Skin epidermis (tissue), 12 donors: ENCODE results near the gene MECR.
"Not testable (repeated sequence)": the region's sequence is repeated elsewhere in the genome, so short reads cannot be mapped to it uniquely, and the experiment has no call there.

ENCODE experiments used
- H3K27ac ChIP-seq, 21 experiments: fragments of 200-600 bp; sonication (generic) in 11 of 21; one replicate each; pipeline ENCODE4 v1.5.0; 2020; ENCODE audit warnings: mild to moderate bottlenecking in 3 of 21, inconsistent platforms in 2 of 21, moderate library complexity in 2 of 21
- H3K4me3 ChIP-seq, 7 experiments: fragments of 200-600 bp; sonication (generic) in 2 of 7; one replicate each; pipeline ENCODE4 v1.5.0; 2020; ENCODE audit warnings: inconsistent platforms in 2 of 7, mild to moderate bottlenecking in 2 of 7, moderate library complexity in 1 of 7

The MECR gene

DNA sequence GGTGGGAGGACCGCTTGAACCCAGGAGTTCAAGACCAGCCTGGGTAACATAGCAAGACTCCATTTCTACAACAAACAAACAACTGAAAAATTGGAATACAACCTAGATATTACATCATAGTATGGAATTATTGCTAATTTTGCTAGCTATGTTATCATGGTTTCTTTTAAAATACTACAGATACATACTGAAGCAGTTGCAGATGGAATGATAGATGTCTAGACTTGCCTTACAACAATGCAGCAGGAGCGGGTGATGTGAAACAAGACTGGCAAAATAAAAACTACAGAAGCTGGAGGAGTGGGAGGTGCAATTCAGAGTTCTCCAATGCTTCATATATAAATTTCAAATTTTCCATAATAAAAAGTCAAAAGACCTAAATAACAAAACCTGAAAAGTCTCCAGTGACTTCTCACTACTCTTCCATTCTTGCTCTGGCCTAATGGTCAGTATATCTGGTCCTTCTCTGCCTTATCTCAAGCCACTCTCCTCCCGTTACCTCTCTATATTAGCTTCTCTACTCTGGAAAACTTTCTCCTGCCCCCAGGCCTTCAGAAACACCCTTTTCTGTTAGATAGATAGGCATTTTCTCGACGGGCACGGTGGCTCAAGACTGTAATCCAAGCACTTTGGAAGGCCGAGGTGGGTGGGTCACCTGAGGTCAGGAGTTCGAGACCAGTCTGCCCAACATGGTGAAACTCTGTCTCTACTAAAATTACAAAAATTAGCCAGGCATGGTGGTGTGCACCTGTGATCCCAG is 78.5 kb downstream of the MECR start:
- no peak overlapping the region for H3K4me3 ChIP-seq
- H3K27ac ChIP-seq, result no peak overlapping the region

DNA sequence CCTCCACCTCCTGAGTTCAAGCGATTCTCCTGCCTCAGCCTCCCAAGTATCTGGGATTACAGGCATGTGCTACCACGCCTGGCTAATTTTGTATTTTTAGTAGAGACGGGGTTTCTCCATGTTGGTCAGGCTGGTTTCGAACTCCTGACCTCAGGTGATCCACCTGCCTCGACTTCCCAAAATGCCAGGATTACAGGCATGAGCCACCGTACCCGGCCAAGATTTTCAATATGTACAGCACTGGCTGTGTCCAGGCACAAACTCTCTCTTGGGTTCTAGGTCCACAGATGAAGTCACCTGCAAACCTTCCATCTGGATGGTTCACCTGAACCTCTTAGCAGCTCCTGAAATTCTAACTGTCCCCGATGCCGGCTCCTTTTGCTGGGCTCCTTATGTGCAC is 80.4 kb downstream of the MECR start:
- not testable (repeated sequence) for H3K4me3 ChIP-seq, H3K27ac ChIP-seq

DNA sequence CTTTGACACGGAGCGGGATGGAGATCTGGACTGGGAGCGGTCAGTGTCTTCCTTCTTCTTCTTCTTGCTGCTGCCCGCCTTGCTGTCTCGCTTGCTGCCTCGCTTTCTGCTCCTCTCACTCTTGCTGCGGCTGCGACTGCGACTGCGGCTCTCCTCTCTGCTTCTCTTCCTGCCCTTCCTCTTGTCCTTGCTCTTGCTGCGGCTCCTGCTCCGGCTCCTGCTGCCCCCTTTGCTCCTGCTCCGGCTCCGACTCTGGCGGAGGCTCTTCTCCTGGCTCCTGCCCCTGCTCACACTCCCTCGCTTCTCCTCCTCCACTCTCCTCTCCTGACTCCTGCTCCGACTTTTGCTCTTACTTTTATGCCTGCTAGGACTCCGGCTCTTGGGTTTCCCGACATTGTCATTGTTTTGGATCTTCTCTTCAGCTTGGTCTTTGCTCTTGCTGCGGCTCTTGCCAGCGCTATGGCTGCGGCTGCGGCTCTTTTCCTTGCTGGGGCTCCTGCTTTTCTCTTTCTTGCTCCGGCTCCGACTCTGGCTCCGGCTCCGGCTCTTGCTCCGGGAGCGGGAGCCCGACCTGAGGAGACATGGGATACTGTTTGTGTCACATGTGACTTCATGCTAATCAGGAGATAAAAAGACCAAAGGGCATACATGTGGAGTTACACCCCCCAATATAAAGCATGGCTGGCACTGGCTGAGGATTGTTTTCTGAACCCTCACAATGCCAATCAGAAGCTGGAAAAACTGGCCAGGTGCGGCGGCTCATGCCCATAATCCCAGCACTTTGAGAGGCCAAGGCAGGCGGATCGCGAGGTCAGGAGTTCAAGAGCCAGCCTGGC is 81.9 kb downstream of the MECR start:
- no peak overlapping the region for H3K4me3 ChIP-seq
- H3K27ac ChIP-seq, result no peak overlapping the region

DNA sequence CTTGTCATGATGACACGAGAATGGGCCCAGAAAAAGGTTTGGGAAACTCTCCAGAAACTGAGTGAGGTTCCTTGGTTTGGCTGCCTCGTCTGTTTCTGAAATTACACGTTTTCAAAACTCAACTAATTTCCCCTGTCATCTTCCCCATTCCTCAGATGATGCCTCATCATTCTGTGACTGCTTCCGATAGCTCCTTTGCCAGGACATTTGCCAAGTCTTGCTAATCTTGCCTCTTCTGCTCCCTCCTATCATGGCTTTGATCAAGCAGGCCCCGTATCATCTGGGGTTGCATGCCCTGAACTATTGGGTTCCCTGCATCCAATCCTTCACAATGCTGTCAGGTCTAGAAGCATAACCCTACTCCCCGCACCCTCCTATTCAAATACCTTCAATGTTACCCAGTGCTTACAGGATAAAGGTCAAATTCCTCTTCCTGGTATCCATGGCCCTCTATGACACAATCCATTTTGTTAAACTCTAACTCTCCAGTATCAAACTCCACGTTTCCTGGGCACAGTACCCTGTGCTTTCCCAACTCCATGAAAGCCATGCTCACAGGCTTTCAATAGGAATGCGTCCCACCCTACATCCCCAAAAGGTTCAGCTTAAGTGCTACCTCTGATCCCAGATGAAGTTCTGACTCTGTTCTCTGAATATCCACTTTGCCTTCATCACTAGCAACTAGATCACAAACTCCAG is 84.8 kb downstream of the MECR start:
- peak overlapping the region in 1 of 21 experiments; percentile 0 for H3K27ac ChIP-seq
- H3K4me3 ChIP-seq, result no peak overlapping the region

DNA sequence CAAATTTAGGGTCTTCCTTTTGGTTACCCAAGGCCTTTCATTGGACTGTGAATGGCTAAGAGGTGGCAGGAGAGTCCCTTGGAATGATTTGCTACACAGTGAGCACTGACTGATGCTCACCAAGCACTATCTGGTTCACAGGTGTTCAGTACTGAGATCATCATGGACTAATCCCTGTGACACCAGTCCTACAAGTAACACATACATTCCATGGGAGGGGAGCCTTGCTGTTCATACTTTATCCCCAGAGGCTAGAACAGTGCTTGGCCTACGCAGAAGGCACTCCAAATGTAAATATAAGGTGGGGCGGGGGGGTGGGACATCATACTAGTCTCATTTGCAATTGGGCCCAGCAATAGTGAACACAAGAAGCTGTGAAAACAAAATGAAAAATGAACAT is 86.6 kb downstream of the MECR start:
- no peak overlapping the region for H3K4me3 ChIP-seq
- H3K27ac ChIP-seq, result no peak overlapping the region

DNA sequence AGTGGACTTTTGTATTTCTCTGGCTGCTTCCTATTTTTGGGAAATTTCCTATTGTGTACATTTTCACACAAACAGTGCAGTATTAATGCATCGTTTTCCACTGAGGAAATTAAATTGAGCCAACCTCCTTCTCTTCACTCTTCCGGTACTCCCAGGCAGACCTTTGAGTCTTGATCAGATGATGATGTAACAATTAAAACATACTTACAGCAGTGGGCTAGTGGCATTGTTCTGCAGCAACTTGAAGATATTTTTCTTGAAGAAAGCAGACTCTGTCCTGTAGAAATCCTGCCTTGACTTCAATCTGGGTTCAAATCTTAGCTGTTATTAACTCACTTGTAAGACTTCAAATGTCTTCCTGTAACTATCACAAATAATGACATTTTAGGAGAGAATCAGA is 88.0 kb downstream of the MECR start:
- Histone ChIP-seq H3K4me3 (no peak overlapping the region), H3K27ac (no peak overlapping the region)
